ENCODE results near the gene HBP1.
"Not testable (repeated sequence)": the region's sequence is repeated elsewhere in the genome, so short reads cannot be mapped to it uniquely, and the experiment has no call there.

Gene HBP1

GRCh38 chr7:107220806-107221205 is 52.0 kb downstream of the HBP1 start:
- DNase-seq, H3K4me1 Mint-ChIP-seq, ATAC-seq, H3K4me3 Mint-ChIP-seq, H3K27me3 Mint-ChIP-seq: not testable (repeated sequence)
- Mint-ChIP-seq H3K27ac (peak overlapping the region in 1 of 2 donors; percentile 19), H3K9me3 (peaks cover 13 to 17% of the 10 kb centered on the region in 2 donors)

DNA sequence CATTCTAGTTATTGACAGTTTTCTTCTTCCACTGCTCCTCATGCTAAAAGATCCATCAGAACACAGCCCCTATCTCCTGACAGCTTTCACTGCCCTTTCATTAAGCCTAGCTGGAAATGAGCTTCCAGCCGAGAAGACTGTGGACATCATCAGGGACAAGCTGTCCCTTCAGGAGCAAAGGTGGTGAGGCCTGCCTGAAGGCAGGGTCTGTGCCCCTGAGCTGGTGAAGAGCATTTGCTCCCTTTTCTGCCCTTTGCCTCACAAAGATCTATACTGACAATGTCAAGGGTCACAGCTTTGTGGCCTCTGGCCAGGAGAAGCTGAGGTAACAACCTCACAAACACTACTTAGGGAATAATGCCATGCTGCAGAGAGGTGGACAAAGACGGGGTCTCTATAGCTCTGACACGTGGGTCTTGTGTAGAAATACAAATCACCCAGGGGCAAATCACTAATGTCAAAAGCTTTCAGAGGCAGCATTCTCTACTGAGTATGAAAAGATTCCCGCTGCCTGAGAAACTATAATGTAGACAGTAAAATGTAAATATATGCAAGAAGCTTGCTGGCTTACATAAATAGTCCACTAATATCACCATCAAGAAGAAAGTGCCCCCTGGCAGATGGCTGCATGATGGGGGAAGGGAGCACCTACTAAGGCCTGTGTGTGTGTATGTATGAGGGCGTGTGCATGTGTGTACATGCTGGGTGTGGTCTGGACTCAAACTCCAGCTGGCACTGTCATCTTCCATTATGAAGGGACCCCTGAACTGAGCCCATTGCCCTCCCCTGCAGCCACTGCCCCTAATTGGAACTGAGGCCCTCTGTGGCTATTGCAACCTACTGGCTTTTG is 55.8 kb downstream of the HBP1 start:
- Mint-ChIP-seq H3K4me3 (no peak overlapping the region), H3K9me3 (no peaks in the 10 kb centered on the region), H3K27me3 (no peaks in the 10 kb centered on the region), H3K27ac (no peak overlapping the region), H3K4me1 (no peaks in the 10 kb centered on the region)
- ATAC-seq = no peak
- DNase-seq = no peak

DNA sequence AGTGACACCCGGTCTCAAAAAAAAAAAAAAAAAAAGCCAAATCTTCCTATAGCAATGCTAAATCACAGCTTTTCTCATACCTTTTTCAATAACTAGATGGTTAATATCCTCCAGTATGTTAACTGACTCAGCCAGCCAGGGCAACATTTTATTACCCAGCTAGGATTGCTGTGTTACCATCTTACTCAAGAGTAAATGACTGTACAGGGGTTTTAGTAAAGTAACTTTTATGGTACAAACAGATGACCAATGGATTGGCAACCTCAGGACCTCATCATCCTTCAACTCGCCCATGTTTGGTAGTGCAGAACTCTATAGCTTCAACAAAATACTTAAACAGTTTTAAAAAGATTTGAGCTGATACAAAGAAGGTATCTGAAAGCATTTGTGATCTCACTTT is 59.5 kb downstream of the HBP1 start:
- Mint-ChIP-seq H3K27me3 (no peaks in the 10 kb centered on the region), H3K4me3 (no peak overlapping the region), H3K4me1 (no peaks in the 10 kb centered on the region), H3K9me3 (no peaks in the 10 kb centered on the region), H3K27ac (no peak overlapping the region)
- no peak for DNase-seq
- no peak for ATAC-seq

DNA sequence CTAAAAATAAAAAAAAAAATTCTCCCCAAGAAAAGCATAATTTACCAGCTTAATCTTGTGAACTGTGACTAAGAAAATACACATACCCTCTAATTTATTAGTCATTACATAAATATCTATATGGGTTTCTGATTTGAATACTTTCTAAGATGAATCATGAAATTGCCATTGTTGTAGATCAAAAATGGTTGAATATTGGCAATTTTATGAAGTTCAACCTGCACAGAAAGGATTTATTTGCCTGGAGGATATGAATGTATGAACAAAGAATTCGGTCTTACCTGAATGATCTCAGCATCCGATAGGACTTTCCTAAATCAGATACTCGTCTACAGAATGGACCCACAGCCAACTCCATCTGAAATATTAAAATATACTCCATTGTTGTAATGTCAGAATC is 61.5 kb downstream of the HBP1 start:
- no peak overlapping the region for H3K4me3 Mint-ChIP-seq

GRCh38 chr7:107232568-107233090 is 63.8 kb downstream of the HBP1 start:
- no peak for ATAC-seq

More for the DNA sequence above, 61.5 kb downstream of the HBP1 start:
- Mint-ChIP-seq H3K9me3 (no peaks in the 10 kb centered on the region), H3K27ac (no peak overlapping the region), H3K4me1 (no peaks in the 10 kb centered on the region), H3K27me3 (no peaks in the 10 kb centered on the region)
- no peak for DNase-seq
- ATAC-seq = no peak

GRCh38 chr7:107233174-107233573 is 64.4 kb downstream of the HBP1 start:
- no peak overlapping the region for H3K27ac Mint-ChIP-seq
- H3K4me3 Mint-ChIP-seq = no peak overlapping the region
- DNase-seq (no peak), ATAC-seq (peak; percentile 64)
- no peaks in the 10 kb centered on the region for H3K4me1 Mint-ChIP-seq
- H3K27me3 Mint-ChIP-seq = no peaks in the 10 kb centered on the region
- H3K9me3 Mint-ChIP-seq = no peaks in the 10 kb centered on the region

More at GRCh38 chr7:107232568-107233090, 63.8 kb downstream of the HBP1 start:
- DNase-seq = no peak
- H3K9me3 Mint-ChIP-seq = no peaks in the 10 kb centered on the region
- H3K27me3 Mint-ChIP-seq = no peaks in the 10 kb centered on the region
- no peaks in the 10 kb centered on the region for H3K4me1 Mint-ChIP-seq
- no peak overlapping the region for H3K27ac Mint-ChIP-seq
- no peak overlapping the region for H3K4me3 Mint-ChIP-seq

DNA sequence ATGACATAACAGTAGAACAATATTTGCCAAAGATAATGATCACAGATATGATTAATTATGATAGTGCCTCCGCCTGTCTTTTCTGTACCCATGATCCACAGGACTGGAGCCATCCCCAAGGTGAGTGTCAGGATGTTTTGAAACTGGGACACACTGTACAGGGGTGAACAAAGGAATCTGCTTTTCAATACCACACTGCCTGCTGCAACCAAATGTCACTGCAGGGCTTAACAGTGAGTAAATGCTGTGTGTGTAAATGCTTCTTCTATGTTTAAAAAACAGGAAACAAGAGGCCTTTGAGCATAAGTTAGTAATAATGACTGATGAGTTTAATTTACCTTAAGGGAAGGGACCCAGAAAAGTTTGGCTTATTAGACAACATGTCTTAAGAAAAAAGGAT is 65.2 kb downstream of the HBP1 start:
- H3K9me3 Mint-ChIP-seq = no peaks in the 10 kb centered on the region
- no peak overlapping the region for H3K27ac Mint-ChIP-seq
- H3K4me1 Mint-ChIP-seq = no peaks in the 10 kb centered on the region
- H3K27me3 Mint-ChIP-seq = no peaks in the 10 kb centered on the region
- H3K4me3 Mint-ChIP-seq = no peak overlapping the region
- ATAC-seq = no peak
- no peak for DNase-seq

DNA sequence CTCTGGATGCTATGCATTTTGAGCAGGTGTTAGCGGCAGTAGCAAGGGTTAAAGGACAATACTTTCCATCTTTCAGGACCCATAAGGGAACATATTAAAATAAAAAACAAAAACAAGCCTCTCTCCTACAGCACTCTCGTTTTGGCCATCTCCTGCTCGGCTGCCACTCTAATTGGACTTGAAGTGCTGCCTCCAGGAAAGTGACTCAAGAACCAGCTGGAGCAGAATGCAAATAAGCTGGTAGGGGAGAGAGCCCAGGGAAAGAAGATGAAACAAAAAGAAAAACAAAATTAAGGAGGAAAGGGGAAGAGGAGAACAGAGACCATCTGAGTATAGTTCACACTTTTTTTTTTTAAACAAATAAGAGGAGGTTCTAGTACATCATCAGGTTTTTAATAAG is 65.6 kb downstream of the HBP1 start:
- H3K27ac Mint-ChIP-seq = no peak overlapping the region
- H3K4me3 Mint-ChIP-seq = no peak overlapping the region
- no peaks in the 10 kb centered on the region for H3K4me1 Mint-ChIP-seq
- ATAC-seq = no peak
- H3K9me3 Mint-ChIP-seq = no peaks in the 10 kb centered on the region
- DNase-seq = no peak
- H3K27me3 Mint-ChIP-seq = no peaks in the 10 kb centered on the region

DNA sequence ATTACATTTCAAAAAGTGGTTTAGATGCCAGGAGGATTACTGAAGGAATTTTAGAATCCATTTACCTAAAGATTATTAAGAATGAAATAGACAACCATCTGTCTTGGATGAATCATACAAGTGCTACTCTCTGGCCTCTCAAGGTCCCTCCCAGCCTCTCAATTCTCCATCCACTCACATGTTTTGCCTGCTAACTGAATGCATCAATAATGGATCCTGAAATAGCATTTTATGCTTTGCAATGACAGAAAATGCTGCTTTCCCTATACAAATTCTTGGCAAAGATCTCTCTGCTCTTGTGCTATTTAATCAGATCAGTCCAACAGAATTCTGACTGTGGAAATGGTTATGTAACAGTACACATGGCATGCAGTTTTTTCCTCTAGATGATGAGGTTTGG is 68.1 kb downstream of the HBP1 start:
- no peak overlapping the region for H3K27ac Mint-ChIP-seq
- H3K27me3 Mint-ChIP-seq = no peaks in the 10 kb centered on the region

DNA sequence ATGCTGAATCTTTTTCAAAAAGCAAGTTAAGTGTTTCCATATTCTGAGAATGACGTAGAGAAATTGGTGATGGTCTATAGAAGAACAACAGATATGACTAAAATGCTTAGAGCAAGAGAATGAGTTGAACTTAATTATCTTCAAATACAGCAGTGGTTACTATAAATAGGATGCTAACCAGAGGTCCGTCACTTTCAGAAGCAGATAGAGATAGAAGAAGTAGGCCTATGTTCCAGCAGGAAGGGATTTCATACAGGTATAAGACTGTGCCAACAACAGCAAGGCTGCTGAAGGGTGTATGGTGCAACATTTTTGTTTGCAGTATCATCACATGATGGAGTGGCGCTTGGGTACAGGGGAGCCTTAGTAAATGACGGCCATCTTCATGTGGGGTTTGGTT is 68.6 kb downstream of the HBP1 start:
- Mint-ChIP-seq H3K27me3 (no peaks in the 10 kb centered on the region), H3K4me3 (no peak overlapping the region), H3K4me1 (no peaks in the 10 kb centered on the region), H3K27ac (no peak overlapping the region), H3K9me3 (no peaks in the 10 kb centered on the region)
- DNase-seq = no peak
- no peak for ATAC-seq

More for the DNA sequence above, 68.1 kb downstream of the HBP1 start:
- no peak for DNase-seq
- Mint-ChIP-seq H3K4me1 (no peaks in the 10 kb centered on the region), H3K9me3 (no peaks in the 10 kb centered on the region), H3K4me3 (no peak overlapping the region)
- no peak for ATAC-seq

DNA sequence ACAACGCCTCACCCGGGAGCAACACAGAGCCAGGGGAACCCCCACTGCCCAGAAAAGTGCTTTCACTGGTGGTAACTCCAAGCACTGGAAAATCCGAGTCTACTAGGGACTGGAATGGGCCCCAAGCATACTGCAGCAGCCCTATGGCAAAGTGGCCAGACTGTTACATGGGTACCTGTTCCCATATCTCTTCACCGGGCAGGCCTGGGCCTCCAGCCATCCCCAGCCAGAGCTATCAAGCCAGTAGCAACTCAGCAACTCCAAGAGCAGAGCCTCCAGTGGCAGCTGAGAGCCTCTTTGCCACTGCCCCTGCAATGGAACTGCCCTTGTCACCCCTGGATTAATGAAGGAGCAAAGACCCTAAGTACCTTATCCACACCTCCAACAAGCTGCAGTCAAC is 73.5 kb downstream of the HBP1 start:
- Mint-ChIP-seq H3K27me3 (no peaks in the 10 kb centered on the region), H3K9me3 (peaks cover 16 to 25% of the 10 kb centered on the region in 2 donors), H3K4me1 (no peaks in the 10 kb centered on the region), H3K4me3 (no peak overlapping the region), H3K27ac (no peak overlapping the region)
- ATAC-seq (no peak), DNase-seq (no peak)

DNA sequence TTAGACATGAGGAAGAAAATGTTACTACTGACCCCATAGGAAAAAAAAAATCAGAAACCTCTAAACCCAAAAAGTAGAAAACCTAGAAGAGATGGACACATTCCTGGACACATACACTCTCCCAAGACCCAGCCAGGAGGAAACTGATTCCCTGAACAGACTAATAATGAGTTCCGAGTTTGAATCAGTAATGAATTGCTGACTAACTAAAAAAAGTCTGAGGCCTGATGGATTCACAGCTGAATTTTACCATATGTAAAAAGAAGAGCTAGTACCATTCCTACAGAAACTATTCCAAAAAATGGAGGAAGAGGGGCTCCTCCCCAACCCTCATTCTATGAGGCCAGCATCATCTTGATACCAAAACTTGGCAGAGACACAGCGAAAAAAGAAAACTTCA is 75.8 kb downstream of the HBP1 start:
- no peak for ATAC-seq
- H3K9me3 Mint-ChIP-seq = peaks cover 16 to 31% of the 10 kb centered on the region in 2 donors
- no peaks in the 10 kb centered on the region for H3K27me3 Mint-ChIP-seq
- DNase-seq = no peak
- H3K27ac Mint-ChIP-seq = no peak overlapping the region
- no peaks in the 10 kb centered on the region for H3K4me1 Mint-ChIP-seq
- no peak overlapping the region for H3K4me3 Mint-ChIP-seq

- ATAC-seq, DNase-seq, H3K27ac Mint-ChIP-seq, H3K4me1 Mint-ChIP-seq, H3K4me3 Mint-ChIP-seq, H3K27me3 Mint-ChIP-seq: not testable (repeated sequence)
- H3K9me3 Mint-ChIP-seq = peaks cover 16 to 31% of the 10 kb centered on the region in 2 donors
Measured at GRCh38 chr7:107246836-107247235, 78.0 kb downstream of the HBP1 start.

GRCh38 chr7:107248551-107249316 is 79.9 kb downstream of the HBP1 start:
- no peaks in the 10 kb centered on the region for H3K27me3 Mint-ChIP-seq
- DNase-seq = no peak
- peaks cover 16 to 29% of the 10 kb centered on the region in 2 donors for H3K9me3 Mint-ChIP-seq
- H3K27ac Mint-ChIP-seq = no peak overlapping the region
- no peak for ATAC-seq
- H3K4me1 Mint-ChIP-seq = peaks cover 8% of the 10 kb centered on the region
- no peak overlapping the region for H3K4me3 Mint-ChIP-seq

GRCh38 chr7:107251963-107252362 is 83.2 kb downstream of the HBP1 start:
- H3K27me3 Mint-ChIP-seq = no peaks in the 10 kb centered on the region
- no peak overlapping the region for H3K27ac Mint-ChIP-seq
- ATAC-seq (no peak), DNase-seq (no peak)
- peaks cover 0 to 7% of the 10 kb centered on the region in 2 donors for H3K9me3 Mint-ChIP-seq
- no peak overlapping the region for H3K4me3 Mint-ChIP-seq
- peaks cover 8% of the 10 kb centered on the region for H3K4me1 Mint-ChIP-seq

Measured in stimulated activated naive CD8-positive, alpha-beta T cell treated with anti-CD3 and anti-CD28 coated beads, Interleukin-15, amount 100 ng/mL, for 72 hours (primary cell).